Mucosa of stomach (tissue), 1 donor: ENCODE data around the gene ACADSB.

Source experiments
- H3K27me3 ChIP-seq: one replicate; pipeline ENCODE4 v1.7.0; 2013; ENCODE audit warnings: mild to moderate bottlenecking, low read length; ENCODE audit not compliant: control insufficient read depth, insufficient read depth
- H3K36me3 ChIP-seq: one replicate; pipeline ENCODE4 v1.7.0; 2013; ENCODE audit warnings: low read length; ENCODE audit not compliant: control insufficient read depth, insufficient read depth
- H3K4me1 ChIP-seq: one replicate; pipeline ENCODE4 v1.7.0; 2013; ENCODE audit warnings: mild to moderate bottlenecking, low read length; ENCODE audit not compliant: control insufficient read depth, insufficient read depth
- H3K4me3 ChIP-seq: one replicate; pipeline ENCODE4 v1.7.0; 2013; ENCODE audit warnings: low read length
- H3K9ac ChIP-seq: one replicate; pipeline ENCODE4 v1.7.0; 2013; ENCODE audit warnings: mild to moderate bottlenecking, low read length, moderate library complexity
- H3K9me3 ChIP-seq: one replicate; pipeline ENCODE4 v1.7.0; 2013; ENCODE audit warnings: mild to moderate bottlenecking, low read length, moderate library complexity; ENCODE audit not compliant: control insufficient read depth
- donor health status: Pancreatic carcinoma.

Gene ACADSB

DNA sequence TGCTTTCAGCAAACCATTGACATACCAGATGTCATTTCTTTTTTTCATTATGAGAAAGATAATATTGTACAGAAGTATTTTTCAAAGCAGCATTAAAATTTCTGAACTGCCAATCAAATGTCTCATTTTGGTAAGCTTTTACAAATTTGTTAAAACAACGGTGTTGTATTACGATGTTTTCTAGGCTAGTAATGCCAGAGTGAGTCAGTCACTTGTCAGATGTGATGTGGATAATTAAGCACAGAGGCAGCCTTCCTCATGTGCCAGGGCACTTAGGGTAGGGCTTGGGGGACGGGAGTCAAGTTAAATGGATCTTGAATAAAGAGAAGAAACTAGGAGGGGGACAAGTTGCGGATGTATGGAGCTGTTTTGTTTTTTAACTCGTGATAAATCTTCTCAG is 18.5 kb upstream of the ACADSB start:
- no peaks in the 10 kb centered on the region for H3K9me3 ChIP-seq
- H3K36me3 ChIP-seq: no peaks in the 10 kb centered on the region
- no peaks in the 10 kb centered on the region for H3K27me3 ChIP-seq
- no peaks in the 10 kb centered on the region for H3K4me1 ChIP-seq
- H3K9ac ChIP-seq: no peak overlapping the region
- no peak overlapping the region for H3K4me3 ChIP-seq

DNA sequence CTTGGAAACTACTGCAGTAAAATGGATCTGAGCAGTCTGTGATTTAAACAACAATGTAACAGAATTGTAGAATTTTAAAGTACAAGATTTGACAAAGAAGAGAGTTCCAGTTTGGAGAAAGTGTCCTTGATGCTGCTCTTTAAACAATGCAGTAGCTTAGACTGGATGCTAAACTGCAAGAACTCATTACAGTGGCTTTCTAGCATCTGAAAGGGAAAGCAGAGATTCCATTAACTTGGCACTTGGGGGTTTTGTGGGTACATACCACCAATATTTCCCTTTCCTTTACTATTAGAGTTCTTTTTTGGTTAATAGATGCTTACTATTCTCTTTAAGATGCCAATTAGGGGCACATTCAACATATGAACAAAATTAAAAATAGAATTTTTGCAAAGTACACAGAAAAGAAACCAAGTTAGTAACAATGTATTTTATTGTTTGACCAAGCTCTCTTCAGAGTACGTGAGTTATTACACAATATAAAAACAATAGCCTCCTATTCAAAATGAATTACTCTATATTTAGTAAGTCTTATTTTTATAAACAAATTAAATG is 16.7 kb upstream of the ACADSB start:
- H3K9ac ChIP-seq: no peak overlapping the region
- H3K9me3 ChIP-seq: no peaks in the 10 kb centered on the region
- H3K36me3 ChIP-seq: no peaks in the 10 kb centered on the region
- H3K4me1 ChIP-seq: no peaks in the 10 kb centered on the region
- H3K27me3 ChIP-seq: no peaks in the 10 kb centered on the region
- no peak overlapping the region for H3K4me3 ChIP-seq

- Histone ChIP-seq H3K9ac (no peak overlapping the region), H3K36me3 (no peaks in the 10 kb centered on the region), H3K4me3 (no peak overlapping the region), H3K27me3 (no peaks in the 10 kb centered on the region), H3K4me1 (no peaks in the 10 kb centered on the region), H3K9me3 (no peaks in the 10 kb centered on the region)
Observed at GRCh38 chr10:122993797-122994336, 14.9 kb upstream of the ACADSB start.

DNA sequence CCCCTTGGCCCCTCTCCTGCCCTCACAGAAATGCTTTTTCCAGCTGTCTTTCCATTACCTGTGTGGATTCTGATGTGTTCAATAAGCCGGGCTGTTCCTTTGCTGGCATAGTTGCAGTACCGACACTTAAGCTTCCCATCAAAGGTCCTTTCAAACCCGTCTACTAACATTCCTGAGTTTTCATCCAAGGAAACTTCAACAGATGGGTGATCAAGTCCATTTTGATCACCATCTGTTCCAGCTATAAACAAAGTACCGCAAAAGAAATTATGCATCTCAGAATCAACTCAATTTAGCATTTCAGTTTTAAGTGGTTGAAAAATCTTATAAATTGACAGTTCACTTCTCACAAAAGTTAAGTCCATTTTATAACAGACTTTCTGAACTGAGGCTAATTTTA is 12.9 kb upstream of the ACADSB start:
- Histone ChIP-seq H3K9ac (no peak overlapping the region), H3K27me3 (no peaks in the 10 kb centered on the region), H3K36me3 (no peaks in the 10 kb centered on the region), H3K4me1 (peaks cover 10% of the 10 kb centered on the region), H3K4me3 (no peak overlapping the region), H3K9me3 (no peaks in the 10 kb centered on the region)

- Histone ChIP-seq H3K9ac (no peak overlapping the region), H3K4me1 (peaks cover 10% of the 10 kb centered on the region), H3K27me3 (no peaks in the 10 kb centered on the region), H3K36me3 (no peaks in the 10 kb centered on the region), H3K4me3 (no peak overlapping the region), H3K9me3 (no peaks in the 10 kb centered on the region)
Observed at GRCh38 chr10:122997864-122998263, 10.9 kb upstream of the ACADSB start.

- no peak overlapping the region for H3K4me3 ChIP-seq
- peaks cover 10% of the 10 kb centered on the region for H3K4me1 ChIP-seq
- no peaks in the 10 kb centered on the region for H3K9me3 ChIP-seq
- H3K36me3 ChIP-seq: no peaks in the 10 kb centered on the region
- H3K9ac ChIP-seq: no peak overlapping the region
- no peaks in the 10 kb centered on the region for H3K27me3 ChIP-seq
Observed at GRCh38 chr10:122998360-122998917, 10.4 kb upstream of the ACADSB start.

GRCh38 chr10:122998934-122999333 is 9.9 kb upstream of the ACADSB start:
- H3K36me3 ChIP-seq: no peaks in the 10 kb centered on the region
- no peaks in the 10 kb centered on the region for H3K27me3 ChIP-seq
- H3K4me1 ChIP-seq: peaks cover 10% of the 10 kb centered on the region
- no peak overlapping the region for H3K9ac ChIP-seq
- no peak overlapping the region for H3K4me3 ChIP-seq
- no peaks in the 10 kb centered on the region for H3K9me3 ChIP-seq

- Histone ChIP-seq H3K4me1 (peaks cover 10% of the 10 kb centered on the region), H3K9me3 (no peaks in the 10 kb centered on the region), H3K36me3 (no peaks in the 10 kb centered on the region), H3K9ac (no peak overlapping the region), H3K4me3 (no peak overlapping the region), H3K27me3 (no peaks in the 10 kb centered on the region)
Observed at GRCh38 chr10:122999347-122999746, 9.5 kb upstream of the ACADSB start.

DNA sequence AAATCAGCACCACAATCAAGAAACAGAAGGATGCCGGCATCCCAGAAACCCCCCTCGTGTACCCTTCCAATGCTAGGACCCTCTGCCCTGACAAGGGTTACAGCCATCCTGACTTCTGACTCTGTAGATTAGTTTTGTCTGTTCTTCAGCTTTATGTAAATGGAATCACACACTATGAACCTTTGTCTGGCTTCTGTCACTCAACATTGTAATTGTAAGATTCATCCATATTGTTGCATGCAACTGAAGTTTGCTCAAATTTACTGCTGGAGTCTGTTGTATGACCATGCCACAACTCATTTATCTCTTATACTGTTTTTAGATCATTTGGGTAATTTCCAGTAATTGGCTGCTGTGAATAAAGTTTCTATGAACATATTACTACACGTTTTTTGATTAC is 8.7 kb upstream of the ACADSB start:
- Histone ChIP-seq H3K9me3 (no peaks in the 10 kb centered on the region), H3K4me3 (no peak overlapping the region), H3K27me3 (no peaks in the 10 kb centered on the region), H3K9ac (no peak overlapping the region), H3K36me3 (no peaks in the 10 kb centered on the region), H3K4me1 (peaks cover 10% of the 10 kb centered on the region)

DNA sequence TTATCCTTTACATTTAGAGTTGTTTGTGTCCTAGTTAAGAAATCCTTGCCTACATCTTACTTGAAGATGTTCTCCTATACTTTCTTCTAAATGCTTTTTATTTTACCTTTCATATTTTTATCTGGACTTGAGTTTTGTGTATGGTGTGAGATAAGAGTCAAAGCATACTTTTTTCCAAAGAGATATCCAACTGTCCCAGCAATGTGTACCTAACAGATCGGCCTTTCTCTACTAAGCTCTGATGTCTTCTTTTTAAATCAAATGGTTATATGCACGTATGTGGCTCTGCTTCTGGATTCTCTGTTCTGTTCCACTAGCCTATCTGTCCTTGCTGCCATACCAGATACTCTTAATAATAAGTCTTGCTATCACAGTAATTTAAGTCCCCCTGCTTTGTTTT is 7.4 kb upstream of the ACADSB start:
- no peak overlapping the region for H3K9ac ChIP-seq
- H3K9me3 ChIP-seq: no peaks in the 10 kb centered on the region
- no peaks in the 10 kb centered on the region for H3K36me3 ChIP-seq
- H3K4me3 ChIP-seq: no peak overlapping the region
- no peaks in the 10 kb centered on the region for H3K27me3 ChIP-seq
- H3K4me1 ChIP-seq: peaks cover 10% of the 10 kb centered on the region

DNA sequence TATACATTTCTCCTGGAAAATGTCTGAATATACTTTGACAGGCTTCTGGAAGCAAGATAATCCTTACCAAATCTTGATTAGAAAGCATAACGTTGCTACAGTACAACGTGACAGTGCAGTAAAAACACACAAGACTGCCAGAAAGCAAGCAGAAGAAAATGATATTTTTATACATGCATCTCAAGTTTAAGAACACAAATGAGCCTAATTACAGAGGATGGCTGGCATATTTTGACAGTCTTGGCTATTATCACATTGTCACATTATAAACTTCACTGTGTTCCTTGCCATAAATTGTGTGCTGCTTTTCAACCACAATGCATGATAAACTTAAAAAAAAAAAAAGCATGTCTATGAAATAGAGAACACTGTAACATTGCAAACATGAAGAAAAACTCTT is 4.5 kb upstream of the ACADSB start:
- Histone ChIP-seq H3K27me3 (no peaks in the 10 kb centered on the region), H3K4me3 (no peak overlapping the region), H3K9ac (no peak overlapping the region), H3K36me3 (no peaks in the 10 kb centered on the region), H3K9me3 (no peaks in the 10 kb centered on the region), H3K4me1 (peaks cover 9% of the 10 kb centered on the region)

GRCh38 chr10:123007558-123008354 is 1.1 kb upstream of the ACADSB start:
- Histone ChIP-seq H3K4me1 (peaks cover 7% of the 10 kb centered on the region), H3K27me3 (no peaks in the 10 kb centered on the region), H3K4me3 (peak overlapping the region; percentile 84), H3K9me3 (no peaks in the 10 kb centered on the region), H3K9ac (peak overlapping the region; percentile 97), H3K36me3 (no peaks in the 10 kb centered on the region)
